ENCODE results near the gene GCC1. TPM values are rescaled to one million over a fixed set of nuclear protein-coding genes. Genes with fewer than 3 reads are reported as not detected.

GCC1 gene
- polyA plus RNA-seq, 3 donors = 5.9 to 9.2 (median 6.4) TPM

- Histone ChIP-seq H3K9me3 (replicated peaks in 1 of 2; ENCODE audit: control insufficient read depth in 1 of 2, insufficient read depth in 1 of 2, low read length in 2 of 2) (peaks cover 8 to 10% of the 10 kb centered on the region in 2 donors), H3K4me3 (replicated peaks in 1 of 3; ENCODE audit: low read depth in 2 of 3, low read length in 3 of 3) (no peak overlapping the region), H3K27me3 (ENCODE audit: control insufficient read depth in 2 of 2, insufficient read depth in 2 of 2, low read length in 2 of 2) (peaks cover 0 to 6% of the 10 kb centered on the region in 2 donors), H3K79me2 (ENCODE audit: insufficient read depth, low read length) (no peaks in the 10 kb centered on the region), H3K9ac (ENCODE audit: insufficient read depth, low read length, poor library complexity, severe bottlenecking) (no peak overlapping the region), H4K20me1 (ENCODE audit: insufficient read depth, low read length) (no peaks in the 10 kb centered on the region), H2AFZ (ENCODE audit: insufficient read depth, low read depth, low read length, poor library complexity, severe bottlenecking) (no peak overlapping the region), H3K4me2 (replicated peaks; ENCODE audit: extremely low read depth, low read length, poor library complexity, severe bottlenecking) (no peak overlapping the region), H3K27ac (ENCODE audit: low read depth in 1 of 2, low read length in 2 of 2) (no peak overlapping the region), H3K36me3 (replicated peaks in 1 of 2; ENCODE audit: control insufficient read depth in 1 of 2, insufficient read depth in 2 of 2, low read length in 2 of 2) (no peaks in the 10 kb centered on the region), H3K4me1 (ENCODE audit: control insufficient read depth in 1 of 2, insufficient read depth in 2 of 2, low read length in 2 of 2) (no peaks in the 10 kb centered on the region)
- Mint-ChIP-seq H3K36me3 (no peaks in the 10 kb centered on the region), H3K27me3 (ENCODE audit: low read depth in 3 of 3) (peaks cover 0 to 8% (median 3%) of the 10 kb centered on the region in 3 donors), H3K9me3 (peaks cover 8 to 23% (median 21%) of the 10 kb centered on the region in 7 donors), H3K4me3 (no peak overlapping the region), H3K4me1 (no peaks in the 10 kb centered on the region), H3K27ac (no peak overlapping the region)
- no peak for TF ChIP-seq CTCF (IDR thresholded peaks at IDR 0.05)
- DNase-seq = no peak
- no CpG with 5 or more reads among the region's 1 CpG for WGBS (ENCODE audit: insufficient coverage)
- intact Hi-C loops (cut with micrococcal nuclease) = no loop called here
Observed at GRCh38 chr7:127550247-127550646, 35.1 kb downstream of the GCC1 start.

GRCh38 chr7:127546313-127546712 is 39.1 kb downstream of the GCC1 start:
- H3K4me2 ChIP-seq (replicated peaks; ENCODE audit: extremely low read depth, low read length, poor library complexity, severe bottlenecking) = no peak overlapping the region
- H3K27ac ChIP-seq (ENCODE audit: low read depth in 1 of 2, low read length in 2 of 2) = no peak overlapping the region
- no peak for DNase-seq
- Mint-ChIP-seq H3K4me1 (no peaks in the 10 kb centered on the region), H3K4me3 (no peak overlapping the region), H3K9me3 (peaks cover 10 to 28% (median 18%) of the 10 kb centered on the region in 7 donors), H3K36me3 (no peaks in the 10 kb centered on the region), H3K27me3 (ENCODE audit: low read depth in 3 of 3) (peaks cover 0 to 5% (median 3%) of the 10 kb centered on the region in 3 donors), H3K27ac (no peak overlapping the region)
- WGBS (ENCODE audit: insufficient coverage) = no CpG with 5 or more reads among the region's 1 CpG
- no peak overlapping the region for H2AFZ ChIP-seq (ENCODE audit: insufficient read depth, low read depth, low read length, poor library complexity, severe bottlenecking)
- no peaks in the 10 kb centered on the region for H4K20me1 ChIP-seq (ENCODE audit: insufficient read depth, low read length)
- H3K4me1 ChIP-seq (ENCODE audit: control insufficient read depth in 1 of 2, insufficient read depth in 2 of 2, low read length in 2 of 2) = no peaks in the 10 kb centered on the region
- peaks cover 0 to 3% of the 10 kb centered on the region in 2 donors for H3K27me3 ChIP-seq (ENCODE audit: control insufficient read depth in 2 of 2, insufficient read depth in 2 of 2, low read length in 2 of 2)
- H3K9ac ChIP-seq (ENCODE audit: insufficient read depth, low read length, poor library complexity, severe bottlenecking) = no peak overlapping the region
- peaks cover 8 to 15% of the 10 kb centered on the region in 2 donors for H3K9me3 ChIP-seq (replicated peaks in 1 of 2; ENCODE audit: control insufficient read depth in 1 of 2, insufficient read depth in 1 of 2, low read length in 2 of 2)
- no peaks in the 10 kb centered on the region for H3K79me2 ChIP-seq (ENCODE audit: insufficient read depth, low read length)
- H3K36me3 ChIP-seq (replicated peaks in 1 of 2; ENCODE audit: control insufficient read depth in 1 of 2, insufficient read depth in 2 of 2, low read length in 2 of 2) = no peaks in the 10 kb centered on the region
- intact Hi-C loops (cut with micrococcal nuclease) = no loop called here
- TF ChIP-seq CTCF (IDR thresholded peaks at IDR 0.05) = no peak
- H3K4me3 ChIP-seq (replicated peaks in 1 of 3; ENCODE audit: low read depth in 2 of 3, low read length in 3 of 3) = no peak overlapping the region

Measured in CD14-positive monocyte (primary cell).